ENCODE results near the gene SUCO. TPM values are rescaled to one million over a fixed set of nuclear protein-coding genes. Genes with fewer than 3 reads are reported as not detected.

The SUCO gene
- total RNA-seq, 1 experiment from 2014 or later, result 22.6 TPM

DNA sequence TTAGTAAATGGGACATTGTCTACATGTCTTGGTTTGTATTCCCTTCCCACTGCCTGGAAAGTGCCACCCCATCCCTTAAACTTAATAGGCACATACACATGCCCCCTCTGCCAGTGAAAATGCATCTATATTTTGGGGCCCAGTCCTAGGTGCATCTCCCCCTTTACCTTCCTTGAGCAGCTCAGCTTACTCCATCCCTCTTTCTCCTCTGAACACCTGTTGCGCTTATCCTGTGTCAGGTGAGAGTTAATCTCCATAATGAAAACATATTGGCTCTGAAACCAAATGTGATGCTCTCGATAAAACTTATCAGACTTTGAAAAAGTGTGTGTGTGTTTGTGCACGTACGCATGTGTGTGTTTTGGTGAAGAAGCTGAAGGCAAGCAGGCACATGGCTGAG is 15.4 kb upstream of the SUCO start:
- no peak overlapping the region for H3K9ac ChIP-seq (ENCODE audit: low read length)
- no TSS peak for BruUV-seq (replicated peaks)
- H3K4me2 ChIP-seq (ENCODE audit: low read length), result no peak overlapping the region
- no peaks in the 10 kb centered on the region for H3K9me2 ChIP-seq (ENCODE audit: insufficient read depth)
- no peak for ATAC-seq
- no peaks in the 10 kb centered on the region for H3K27me3 ChIP-seq (ENCODE audit: insufficient read depth, low read length)
- no peak for DNase-seq (ENCODE audit: low read depth, low spot score)
- no peak overlapping the region for H3K27ac ChIP-seq (ENCODE audit: low read depth, low read length)
- TF ChIP-seq SP1 (IDR thresholded peaks at IDR 0.05; ENCODE audit: low read depth) (no peak), JUND (IDR thresholded peaks at IDR 0.05) (no peak)
- ChIA-PET CTCF (no interaction called here), RAD21 (ENCODE audit: low non-redundant PET in 1 of 2, low total read pairs in 2 of 2, uncharacterized antibody in 2 of 2, unreplicated experiment in 2 of 2) (no interaction called here), POLR2A (no interaction called here)
- H3K9me3 ChIP-seq (ENCODE audit: control insufficient read depth in 1 of 2, insufficient read depth in 1 of 2, low read depth in 1 of 2, low read length in 2 of 2), result peaks cover 0 to 6% of the 10 kb centered on the region in 2 experiments; a peak in 1 of 4 replicates
- no peaks in the 10 kb centered on the region for H3K36me3 ChIP-seq (ENCODE audit: control insufficient read depth in 1 of 2, insufficient read depth in 2 of 2, low read length in 2 of 2)
- no peaks in the 10 kb centered on the region for H3K4me1 ChIP-seq (ENCODE audit: control insufficient read depth in 1 of 2, insufficient read depth in 2 of 2, low read length in 2 of 2)
- intact Hi-C loops (cut with micrococcal nuclease), result no loop called here
- no peaks in the 10 kb centered on the region for H3K79me2 ChIP-seq (ENCODE audit: insufficient read depth, low read length)
- no peak overlapping the region for H2AFZ ChIP-seq (ENCODE audit: low read depth, low read length, poor library complexity, severe bottlenecking)
- no peak overlapping the region for H3K4me3 ChIP-seq (replicated peaks in 1 of 2; ENCODE audit: low read depth in 1 of 2, low read length in 2 of 2)
- H4K20me1 ChIP-seq (ENCODE audit: insufficient read depth), result no peaks in the 10 kb centered on the region

DNA sequence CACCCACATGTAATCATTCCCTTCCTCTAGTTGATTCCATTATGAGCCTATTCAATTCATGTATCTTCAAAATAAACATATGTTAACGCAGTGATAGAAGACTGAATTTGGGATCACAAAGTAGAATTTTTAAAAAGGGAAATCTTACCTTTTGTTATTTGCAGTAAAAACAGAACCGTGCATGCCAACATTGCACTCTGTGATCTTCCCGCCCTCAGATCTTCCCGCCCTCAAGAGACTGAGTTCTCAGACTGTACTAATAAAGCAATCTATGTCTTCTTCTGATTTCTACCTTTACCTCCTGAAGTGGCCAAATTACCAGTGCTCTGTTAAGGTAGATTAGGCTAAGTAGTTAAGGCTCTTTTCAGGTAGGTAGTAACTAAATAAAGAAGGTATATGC is 3.6 kb upstream of the SUCO start:
- no peak overlapping the region for H3K9ac ChIP-seq (ENCODE audit: low read length)
- RAD21 ChIA-PET (ENCODE audit: low non-redundant PET in 1 of 2, low total read pairs in 2 of 2, uncharacterized antibody in 2 of 2, unreplicated experiment in 2 of 2), result no interaction called here
- intact Hi-C loops (cut with micrococcal nuclease), result no loop called here
- no peaks in the 10 kb centered on the region for H4K20me1 ChIP-seq (ENCODE audit: insufficient read depth)
- ATAC-seq (no peak), DNase-seq (ENCODE audit: low read depth, low spot score) (no peak)
- no peaks in the 10 kb centered on the region for H3K9me3 ChIP-seq (ENCODE audit: control insufficient read depth in 1 of 2, insufficient read depth in 1 of 2, low read depth in 1 of 2, low read length in 2 of 2)
- H3K79me2 ChIP-seq (ENCODE audit: insufficient read depth, low read length), result peaks cover 11% of the 10 kb centered on the region
- TF ChIP-seq CEBPB (IDR thresholded peaks at IDR 0.05; ENCODE audit: low read depth) (no peak), ELF1 (IDR thresholded peaks at IDR 0.05; ENCODE audit: borderline replicate concordance, low read depth) (no peak), CTCF (IDR thresholded peaks at IDR 0.05 in 2 of 3, conservative IDR thresholded peaks at IDR 0.05 in 1 of 3; ENCODE audit: borderline replicate concordance in 1 of 3, insufficient read depth in 1 of 3, low read depth in 2 of 3, low read length in 2 of 3) (no peak), FOSL1 (IDR thresholded peaks at IDR 0.05; ENCODE audit: low read depth) (no peak), ZBTB33 (IDR thresholded peaks at IDR 0.05; ENCODE audit: extremely low read depth, insufficient replicate concordance, low read length) (no peak), POLR2AphosphoS5 (IDR thresholded peaks at IDR 0.05; ENCODE audit: low read depth, low read length) (no peak), CBX3 (IDR thresholded peaks at IDR 0.05; ENCODE audit: low read depth) (no peak), JUND (IDR thresholded peaks at IDR 0.05) (no peak), EGR1 (IDR thresholded peaks at IDR 0.05; ENCODE audit: low read depth) (no peak), TCF7L2 (IDR thresholded peaks at IDR 0.05; ENCODE audit: borderline replicate concordance, extremely low read depth, insufficient read depth, insufficient read length) (no peak), ZNF274 (IDR thresholded peaks at IDR 0.05; ENCODE audit: low read depth, low read length) (no peak), EZH2phosphoT487 (IDR thresholded peaks at IDR 0.05; ENCODE audit: borderline replicate concordance) (no peak), POLR2A (IDR thresholded peaks at IDR 0.05; ENCODE audit: borderline replicate concordance, extremely low read depth, insufficient read depth, insufficient read length) (no peak), MAX (IDR thresholded peaks at IDR 0.05) (no peak), SP1 (IDR thresholded peaks at IDR 0.05; ENCODE audit: low read depth) (no peak)
- TF ChIP-seq, protein P1, sequence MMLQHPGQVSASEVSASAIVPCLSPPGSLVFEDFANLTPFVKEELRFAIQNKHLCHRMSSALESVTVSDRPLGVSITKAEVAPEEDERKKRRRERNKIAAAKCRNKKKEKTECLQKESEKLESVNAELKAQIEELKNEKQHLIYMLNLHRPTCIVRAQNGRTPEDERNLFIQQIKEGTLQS (IDR thresholded peaks at IDR 0.05), result no peak
- no peak overlapping the region for H3K4me3 ChIP-seq (replicated peaks in 1 of 2; ENCODE audit: low read depth in 1 of 2, low read length in 2 of 2)
- H3K4me1 ChIP-seq (ENCODE audit: control insufficient read depth in 1 of 2, insufficient read depth in 2 of 2, low read length in 2 of 2), result peaks cover 0 to 14% of the 10 kb centered on the region in 2 experiments; a peak in 3 of 4 replicates
- no TSS peak for BruUV-seq (replicated peaks)
- H3K9me2 ChIP-seq (ENCODE audit: insufficient read depth), result no peaks in the 10 kb centered on the region
- H3K27ac ChIP-seq (ENCODE audit: low read depth, low read length), result no peak overlapping the region
- H3K4me2 ChIP-seq (ENCODE audit: low read length), result no peak overlapping the region
- no peaks in the 10 kb centered on the region for H3K36me3 ChIP-seq (ENCODE audit: control insufficient read depth in 1 of 2, insufficient read depth in 2 of 2, low read length in 2 of 2)
- H3K27me3 ChIP-seq (ENCODE audit: insufficient read depth, low read length), result no peaks in the 10 kb centered on the region
- no peak overlapping the region for H2AFZ ChIP-seq (ENCODE audit: low read depth, low read length, poor library complexity, severe bottlenecking)
- CTCF ChIA-PET, result no interaction called here
- POLR2A ChIA-PET, result no interaction called here

Data from HCT116 (cell line).